ENCODE results near the gene PPP2R3A.

DNA sequence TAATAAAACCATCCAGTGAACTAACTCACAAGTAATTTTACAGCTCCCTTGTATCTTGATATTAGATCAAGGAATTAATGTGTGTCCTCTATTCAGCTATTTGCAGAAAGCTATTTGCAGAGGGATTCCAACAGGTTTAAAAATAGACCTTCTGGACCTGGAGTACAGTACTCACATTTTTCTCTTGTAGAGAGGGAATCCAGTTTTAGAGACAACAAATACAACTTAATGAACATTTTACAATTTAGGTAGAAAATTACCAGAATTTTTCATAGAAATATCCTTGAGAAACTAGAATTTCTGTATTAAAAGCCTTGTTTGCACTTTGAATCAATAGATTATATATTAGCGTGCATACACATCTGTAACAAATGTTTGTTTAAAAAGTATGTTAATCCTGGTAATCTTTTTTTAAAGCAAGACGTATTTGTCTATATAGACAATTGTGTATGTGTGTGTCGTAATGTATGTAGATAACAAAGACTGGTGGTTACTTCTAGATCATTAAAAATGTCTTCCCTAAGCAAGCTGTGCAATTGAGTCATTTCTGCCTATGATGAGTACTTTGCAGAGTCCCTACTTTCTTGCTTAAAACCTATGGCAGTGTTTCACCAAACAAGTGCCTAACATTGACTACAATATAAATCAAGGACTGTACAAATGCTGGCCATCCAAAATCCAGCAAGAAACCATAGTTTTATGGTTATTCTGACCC, 57.9 kb downstream of the PPP2R3A start:
- TF ChIP-seq, protein P1, sequence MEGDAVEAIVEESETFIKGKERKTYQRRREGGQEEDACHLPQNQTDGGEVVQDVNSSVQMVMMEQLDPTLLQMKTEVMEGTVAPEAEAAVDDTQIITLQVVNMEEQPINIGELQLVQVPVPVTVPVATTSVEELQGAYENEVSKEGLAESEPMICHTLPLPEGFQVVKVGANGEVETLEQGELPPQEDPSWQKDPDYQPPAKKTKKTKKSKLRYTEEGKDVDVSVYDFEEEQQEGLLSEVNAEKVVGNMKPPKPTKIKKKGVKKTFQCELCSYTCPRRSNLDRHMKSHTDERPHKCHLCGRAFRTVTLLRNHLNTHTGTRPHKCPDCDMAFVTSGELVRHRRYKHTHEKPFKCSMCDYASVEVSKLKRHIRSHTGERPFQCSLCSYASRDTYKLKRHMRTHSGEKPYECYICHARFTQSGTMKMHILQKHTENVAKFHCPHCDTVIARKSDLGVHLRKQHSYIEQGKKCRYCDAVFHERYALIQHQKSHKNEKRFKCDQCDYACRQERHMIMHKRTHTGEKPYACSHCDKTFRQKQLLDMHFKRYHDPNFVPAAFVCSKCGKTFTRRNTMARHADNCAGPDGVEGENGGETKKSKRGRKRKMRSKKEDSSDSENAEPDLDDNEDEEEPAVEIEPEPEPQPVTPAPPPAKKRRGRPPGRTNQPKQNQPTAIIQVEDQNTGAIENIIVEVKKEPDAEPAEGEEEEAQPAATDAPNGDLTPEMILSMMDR (IDR thresholded peaks at IDR 0.05), result no peak
- no peak for TF ChIP-seq POLR2A (IDR thresholded peaks at IDR 0.05)

Measured in body of pancreas (tissue), 4 donors.